GM12878 (cell line): ENCODE results near the gene NRG3. TPM values are rescaled to one million over a fixed set of nuclear protein-coding genes. Genes with fewer than 3 reads are reported as not detected.

ENCODE experiments used
- ATAC-seq: fragments of 200-7000 bp; cut with Tn5 transposase; 3 replicates; pipeline ENCODE4 v1.9.1; 2020; ENCODE audit warnings: mild to moderate bottlenecking, moderate library complexity
- BruUV-seq: library from RNA; stranded (reverse); fragments of 400-500 nt; replicated peaks from 2 replicates; lab custom pipeline; 2021; lab: Mats Ljungman, UMichigan
- CTCF ChIA-PET: fragments of 300-600 bp; sonication (Branson Sonifier 250); formaldehyde crosslinking; extraction: SDS; loops from one replicate; lab custom pipeline; 2021; ENCODE audit warnings: inconsistent platforms; lab: Yijun Ruan, JAX
- POLR2A ChIA-PET: fragments of 350-600 bp; formaldehyde crosslinking; extraction: SDS; loops from one replicate; lab custom pipeline; 2021; ENCODE audit warnings: inconsistent platforms; lab: Charles Lee
- RAD21 ChIA-PET: fragments of 300-600 bp; sonication (Branson Sonifier 250); formaldehyde crosslinking; loops from one replicate; lab custom pipeline; 2023; ENCODE audit warnings: antibody characterized with exemption; ENCODE audit not compliant: unreplicated experiment; lab: Charles Lee
- SMC1A ChIA-PET: fragments of 300-600 bp; sonication (Branson Sonifier 250); formaldehyde crosslinking; loops from one replicate; lab custom pipeline; 2023; ENCODE audit not compliant: unreplicated experiment, uncharacterized antibody; lab: Charles Lee
- DNase-seq: peaks from one replicate; pipeline ENCODE4 v3.0.0-alpha.2; 2011; ENCODE audit warnings: low read depth, low spot score
- FAIRE-seq: peaks from 3 replicates; lab custom pipeline; 2011; peaks lifted over from hg19 to GRCh38; lab: Jason Lieb, UNC
- H2AFZ ChIP-seq: 2 replicates; pipeline ENCODE4 v1.6.0; 2011; ENCODE audit warnings: low read depth, low read length, control low read depth; ENCODE audit not compliant: control insufficient read depth
- H3K27ac ChIP-seq: 2 replicates; pipeline ENCODE4 v1.5.1; 2011; ENCODE audit warnings: control low read depth; ENCODE audit not compliant: control insufficient read depth, insufficient read depth
- H3K27me3 ChIP-seq, 2 experiments: replicated peaks in 1 of 2; 2 replicates each; pipeline versions ENCODE4 v1.6.0 to v1.6.1; 2011; ENCODE audit warnings: low read length in 1 of 2; ENCODE audit not compliant: control insufficient read depth in 2 of 2, insufficient read depth in 2 of 2
- H3K36me3 ChIP-seq, 2 experiments: 2 replicates each; pipeline ENCODE4 v1.5.1; 2011; ENCODE audit warnings: low read length in 1 of 2; ENCODE audit not compliant: control insufficient read depth in 2 of 2, insufficient read depth in 2 of 2
- H3K4me1 ChIP-seq: 2 replicates; pipeline ENCODE4 v1.6.1; 2011; ENCODE audit warnings: mild to moderate bottlenecking, low read length, moderate library complexity, mixed read lengths; ENCODE audit not compliant: control insufficient read depth, insufficient read depth
- H3K4me2 ChIP-seq: 2 replicates; pipeline ENCODE4 v1.6.0; 2011; ENCODE audit warnings: control low read depth; ENCODE audit not compliant: control insufficient read depth, insufficient read depth
- H3K4me3 ChIP-seq: fragments of 200-600 bp; sonication (generic); 2 replicates; pipeline ENCODE4 v1.5.1; 2016
- H3K79me2 ChIP-seq: 2 replicates; pipeline ENCODE4 v1.6.0; 2011; ENCODE audit warnings: low read length; ENCODE audit not compliant: control insufficient read depth, insufficient read depth
- H3K9ac ChIP-seq: 2 replicates; pipeline ENCODE4 v1.8.0; 2011; ENCODE audit warnings: low read length, control low read depth, mixed read lengths; ENCODE audit not compliant: control insufficient read depth, insufficient read depth
- H3K9me3 ChIP-seq: replicated peaks from 3 replicates; pipeline ENCODE4 v1.5.1; 2011; ENCODE audit warnings: mild to moderate bottlenecking, low read length; ENCODE audit not compliant: control insufficient read depth, insufficient read depth
- H4K20me1 ChIP-seq: 2 replicates; pipeline ENCODE4 v1.6.0; 2011; ENCODE audit not compliant: control insufficient read depth, insufficient read depth
- ATF2 ChIP-seq: IDR thresholded peaks from 2 replicates; pipeline ENCODE4 v1.6.1; 2012; ENCODE audit warnings: low read length, inconsistent platforms
- CEBPZ ChIP-seq: fragments of 150-350 bp; IDR thresholded peaks from 2 replicates; pipeline ENCODE4 v1.6.1; 2016; ENCODE audit warnings: low read depth, low read length
- CTCF ChIP-seq, 3 experiments: IDR thresholded peaks in 2 of 3; conservative IDR thresholded peaks in 1 of 3; 2 replicates each; pipeline ENCODE4 v1.5.1; 2011; ENCODE audit warnings: low read depth in 3 of 3, low read length in 3 of 3, mild to moderate bottlenecking in 3 of 3, control low read depth in 2 of 3, moderate library complexity in 2 of 3, inconsistent platforms in 1 of 3, mixed read lengths in 1 of 3; ENCODE audit not compliant: control insufficient read depth in 2 of 3, insufficient read depth in 1 of 3; ENCODE audit errors: extremely low read depth in 1 of 3
- KAT2A ChIP-seq: conservative IDR thresholded peaks from 2 replicates; pipeline ENCODE4 v1.6.1; 2011; ENCODE audit warnings: low read depth, low read length; ENCODE audit not compliant: control insufficient read depth
- MYC ChIP-seq: IDR thresholded peaks from 2 replicates; pipeline ENCODE4 v1.6.1; 2011; ENCODE audit warnings: mild to moderate bottlenecking, low read length, moderate library complexity, inconsistent platforms; ENCODE audit not compliant: insufficient read depth, insufficient replicate concordance, insufficient read length, severe bottlenecking
- NFYB ChIP-seq: IDR thresholded peaks from 2 replicates; pipeline ENCODE4 v1.6.1; 2011; ENCODE audit warnings: low read depth, mild to moderate bottlenecking, low read length, improper control_type of control experiment, moderate library complexity; ENCODE audit not compliant: insufficient read depth
- PRDM15 ChIP-seq: fragments of 450-650 bp; formaldehyde crosslinking; IDR thresholded peaks from 2 replicates; pipeline ENCODE4 v1.4.0; 2020; ENCODE audit warnings: mild to moderate bottlenecking, moderate library complexity
- RAD21 ChIP-seq: IDR thresholded peaks from 2 replicates; pipeline ENCODE4 v1.6.1; 2011; ENCODE audit warnings: mild to moderate bottlenecking, low read depth, low read length, moderate library complexity; ENCODE audit not compliant: insufficient read depth
- RELB ChIP-seq: fragments of 450-650 bp; IDR thresholded peaks from 2 replicates; pipeline ENCODE4 v1.6.1; 2017; ENCODE audit warnings: low read depth, mild to moderate bottlenecking, moderate library complexity
- SPI1 ChIP-seq: IDR thresholded peaks from 2 replicates; pipeline ENCODE4 v1.6.1; 2011; ENCODE audit warnings: low read depth, mild to moderate bottlenecking, low read length, moderate library complexity, borderline replicate concordance; ENCODE audit not compliant: insufficient read depth
- SRF ChIP-seq, 2 experiments: IDR thresholded peaks; 2 replicates each; pipeline ENCODE4 v1.6.1; 2011; ENCODE audit warnings: low read depth in 2 of 2, low read length in 2 of 2, mild to moderate bottlenecking in 1 of 2, moderate library complexity in 1 of 2
- in situ Hi-C: fragments of 300-500 bp; cut with MboI; formaldehyde crosslinking; loops from 9 replicates; pipeline ENCODE4 v1.14.3; 2018; ENCODE audit warnings: mixed read lengths
- intact Hi-C: fragments of 100-400 bp; cut with micrococcal nuclease; formaldehyde crosslinking; loops from one replicate; pipeline ENCODE4 v1.14.2; 2022; ENCODE audit not compliant: unreplicated experiment
- polyA plus RNA-seq, 11 experiments: library from polyadenylated mRNA; depleted of rRNA in 4 of 11; unstranded in 6 of 11; stranded (reverse) in 5 of 11; fragments of >200 nt; fragmentation: Nextera tagmentation in 4 of 11; fragmentation: Illumina TruSeq in 1 of 11; extraction: Ambion mirVana in 4 of 11; extraction: Trizol in 1 of 11; gene quantifications; 1 replicate in 1 of 11; 2 replicates in 10 of 11; pipeline versions ENCODE4 v1.2.1 to v1.2.3, GENCODE V29; 2011 to 2016; ENCODE audit warnings: inconsistent platforms in 2 of 11, missing spikeins in 2 of 11, low read depth in 1 of 11
- total RNA-seq, 4 experiments: library from RNA; depleted of rRNA in 3 of 4; stranded (reverse); fragments of >200 nt in 3 of 4; fragmentation: Illumina TruSeq in 1 of 4; extraction: Trizol in 1 of 4; gene quantifications; 2 replicates each; pipeline versions ENCODE4 v1.2.1 to v1.2.3, GENCODE V29; 2013 to 2021

NRG3 gene
- total and polyA plus RNA-seq, 10 of the 15 experiments (the other 5 are each of a cell fraction or from before 2014, with no cell fraction given), result 0.03 to 0.41 (median 0.17) TPM; not detected in 3

GRCh38 chr10:82645221-82645620 lies 770.2 kb downstream of the NRG3 start:
- Histone ChIP-seq H3K79me2 (no peaks in the 10 kb centered on the region), H3K9ac (no peak overlapping the region), H3K36me3 (no peaks in the 10 kb centered on the region), H3K27me3 (no peaks in the 10 kb centered on the region), H2AFZ (no peak overlapping the region), H3K4me2 (no peak overlapping the region), H3K9me3 (no peaks in the 10 kb centered on the region), H4K20me1 (no peaks in the 10 kb centered on the region), H3K27ac (no peak overlapping the region), H3K4me3 (no peak overlapping the region), H3K4me1 (no peaks in the 10 kb centered on the region)
- SMC1A ChIA-PET, result no interaction called here
- CTCF ChIA-PET, result no interaction called here
- POLR2A ChIA-PET, result no interaction called here
- intact Hi-C loops (no loop called here), in situ Hi-C loops (no loop called here)
- RAD21 ChIA-PET, result no interaction called here
- FAIRE-seq, result no peak
- DNase-seq, result no peak
- ATAC-seq, result no peak
- BruUV-seq, result no TSS peak
- TF ChIP-seq SRF (IDR thresholded peaks at IDR 0.05; ENCODE audit: low read depth in 2 of 2, low read length in 2 of 2) (no peak), PRDM15 (CRISPR knock-in tag) (no peak), RELB (no peak), ATF2 (no peak), SPI1 (no peak), NFYB (no peak), CEBPZ (no peak), CTCF (IDR thresholded peaks at IDR 0.05 in 2 of 3, conservative IDR thresholded peaks at IDR 0.05 in 1 of 3; ENCODE audit: control insufficient read depth in 2 of 3, extremely low read depth in 1 of 3, insufficient read depth in 1 of 3, low read depth in 3 of 3, low read length in 3 of 3) (no peak), RAD21 (no peak), KAT2A (no peak), MYC (no peak)
